ENCODE data around the gene AVEN. TPM values are rescaled to one million over a fixed set of nuclear protein-coding genes. Genes with fewer than 3 reads are reported as not detected.

The AVEN gene
- polyA plus RNA-seq, 1 of the 3 experiments (the other 2 are of a cell fraction): 7.5 TPM

- H3K4me2 ChIP-seq: no peak overlapping the region
- H4K20me1 ChIP-seq (ENCODE audit: insufficient read depth): no peaks in the 10 kb centered on the region
- no peak overlapping the region for H3K4me3 ChIP-seq (ENCODE audit: low read depth in 2 of 2, low read length in 1 of 2)
- H3K9ac ChIP-seq: no peak overlapping the region
- H3F3A ChIP-seq (replicated peaks; ENCODE audit: insufficient read depth): no peaks in the 10 kb centered on the region
- H2AFZ ChIP-seq (ENCODE audit: low read depth): no peak overlapping the region
- POLR2A ChIA-PET: no interaction called here
- H3K9me2 ChIP-seq: no peaks in the 10 kb centered on the region
- H3K36me3 ChIP-seq (replicated peaks in 1 of 2; ENCODE audit: control insufficient read depth in 1 of 2, insufficient read depth in 2 of 2, low read length in 1 of 2): no peaks in the 10 kb centered on the region
- CTCF ChIA-PET: interaction anchor here (1.6 to 10.1 kb wide), 4 partner anchors 16 to 238 kb away, joined by 3 to 98 read pairs (median 6); no protein-coding TSS in a partner anchor
- no peaks in the 10 kb centered on the region; a peak in 1 of 4 replicates for H3K4me1 ChIP-seq (ENCODE audit: control insufficient read depth in 1 of 2, insufficient read depth in 2 of 2, low read depth in 1 of 2, low read length in 1 of 2)
- 93% methylated on average over 4 of the region's 4 CpGs for WGBS (ENCODE audit: low lambda C conversion rate)
- no peak for DNase-seq
- H3K27ac ChIP-seq (ENCODE audit: low read depth in 2 of 2, low read length in 1 of 2): no peak overlapping the region
- no peaks in the 10 kb centered on the region for H3K9me3 ChIP-seq
- H3K27me3 ChIP-seq (ENCODE audit: insufficient read depth): no peaks in the 10 kb centered on the region
- no peak for TF ChIP-seq MEF2A (IDR thresholded peaks at IDR 0.05; ENCODE audit: borderline replicate concordance, low read depth)
- TF ChIP-seq CTCF (IDR thresholded peaks at IDR 0.05): peak; percentile 42; the same call in 1 of the 2 replicates
- TF ChIP-seq RAD21 (IDR thresholded peaks at IDR 0.05; ENCODE audit: low read length): peak; percentile 39
- H3K79me2 ChIP-seq (ENCODE audit: insufficient read depth): no peaks in the 10 kb centered on the region
Observed at GRCh38 chr15:33975022-33975565, 63.9 kb downstream of the AVEN start.

GRCh38 chr15:33971811-33972210 is 67.2 kb downstream of the AVEN start:
- POLR2A ChIA-PET: no interaction called here
- no peak for DNase-seq
- no peak overlapping the region for H3K9ac ChIP-seq
- no peaks in the 10 kb centered on the region for H3K27me3 ChIP-seq (ENCODE audit: insufficient read depth)
- no peak overlapping the region for H2AFZ ChIP-seq (ENCODE audit: low read depth)
- no peaks in the 10 kb centered on the region for H3K79me2 ChIP-seq (ENCODE audit: insufficient read depth)
- TF ChIP-seq MAX (IDR thresholded peaks at IDR 0.05; ENCODE audit: low read depth) (no peak), RCOR1 (IDR thresholded peaks at IDR 0.05; ENCODE audit: low read length) (no peak), JUND (IDR thresholded peaks at IDR 0.05) (no peak), FOXJ3 (CRISPR knock-in tag; IDR thresholded peaks at IDR 0.05) (no peak), NRF1 (IDR thresholded peaks at IDR 0.05; ENCODE audit: low read depth, low read length) (no peak), NFIC (IDR thresholded peaks at IDR 0.05; ENCODE audit: borderline replicate concordance) (no peak), CTCF (IDR thresholded peaks at IDR 0.05) (no peak), CHD2 (IDR thresholded peaks at IDR 0.05; ENCODE audit: low read length, partially characterized antibody) (no peak)
- no peaks in the 10 kb centered on the region for H3K9me3 ChIP-seq
- no peak overlapping the region for H3K27ac ChIP-seq (ENCODE audit: low read depth in 2 of 2, low read length in 1 of 2)
- 93% methylated on average over 2 of the region's 2 CpGs for WGBS (ENCODE audit: low lambda C conversion rate)
- H3K4me3 ChIP-seq (ENCODE audit: low read depth in 2 of 2, low read length in 1 of 2): no peak overlapping the region
- no peaks in the 10 kb centered on the region for H3F3A ChIP-seq (replicated peaks; ENCODE audit: insufficient read depth)
- CTCF ChIA-PET: interaction anchor here (1.0 to 10.1 kb wide), 6 partner anchors 20 to 886 kb away, joined by 3 to 98 read pairs (median 4); no protein-coding TSS in a partner anchor
- no peaks in the 10 kb centered on the region; a peak in 1 of 4 replicates for H3K4me1 ChIP-seq (ENCODE audit: control insufficient read depth in 1 of 2, insufficient read depth in 2 of 2, low read depth in 1 of 2, low read length in 1 of 2)
- H3K4me2 ChIP-seq: no peak overlapping the region
- no peaks in the 10 kb centered on the region for H3K9me2 ChIP-seq
- H3K36me3 ChIP-seq (replicated peaks in 1 of 2; ENCODE audit: control insufficient read depth in 1 of 2, insufficient read depth in 2 of 2, low read length in 1 of 2): no peaks in the 10 kb centered on the region
- H4K20me1 ChIP-seq (ENCODE audit: insufficient read depth): no peaks in the 10 kb centered on the region
